Common myeloid progenitor, CD34-positive (primary cell): ENCODE measurements around the gene PARVA.
"Not testable (repeated sequence)": the region's sequence is repeated elsewhere in the genome, so short reads cannot be mapped to it uniquely, and the experiment has no call there.

Source experiments
- CTCF ChIA-PET: fragments of 350-600 bp; sonication (Branson Sonifier 250); formaldehyde crosslinking; loops from one replicate; lab custom pipeline; 2021; ENCODE audit warnings: antibody characterized with exemption; lab: Charles Lee
- POLR2A ChIA-PET: fragments of 350-600 bp; sonication (Branson Sonifier 250); formaldehyde crosslinking; loops from one replicate; lab custom pipeline; 2021; ENCODE audit warnings: antibody characterized with exemption; lab: Charles Lee
- DNase-seq, 3 donors: peaks; one replicate each; pipeline versions ENCODE4 v3.0.0 to v3.0.0-alpha.2; 2013
- H3K27ac ChIP-seq, 2 experiments: 1 replicate in 1 of 2; 2 replicates in 1 of 2; pipeline ENCODE4 v1.7.0; 2013; ENCODE audit warnings: inconsistent platforms in 2 of 2, low read length in 2 of 2, mild to moderate bottlenecking in 2 of 2, low read depth in 1 of 2, moderate library complexity in 1 of 2; ENCODE audit not compliant: severe bottlenecking in 2 of 2, insufficient read depth in 1 of 2, poor library complexity in 1 of 2
- H3K27me3 ChIP-seq, 5 experiments: replicated peaks in 2 of 5; 1 replicate in 3 of 5; 2 replicates in 2 of 5; pipeline versions ENCODE4 v1.6.1 to v1.7.0; 2013; ENCODE audit warnings: low read length in 4 of 5, mild to moderate bottlenecking in 2 of 5, moderate library complexity in 2 of 5, inconsistent platforms in 1 of 5; ENCODE audit not compliant: insufficient read depth in 5 of 5, control insufficient read depth in 4 of 5
- H3K36me3 ChIP-seq, 4 experiments: 1 replicate in 2 of 4; 2 replicates in 2 of 4; pipeline versions ENCODE4 v1.6.1 to v1.7.0; 2013; ENCODE audit warnings: low read length in 3 of 4, control low read depth in 1 of 4, mild to moderate bottlenecking in 1 of 4; ENCODE audit not compliant: control insufficient read depth in 4 of 4, insufficient read depth in 4 of 4
- H3K4me1 ChIP-seq, 4 experiments: 1 replicate in 3 of 4; 2 replicates in 1 of 4; pipeline versions ENCODE4 v1.6.1 to v1.7.1; 2013; ENCODE audit warnings: low read length in 3 of 4, mild to moderate bottlenecking in 3 of 4, control low read depth in 1 of 4, inconsistent platforms in 1 of 4, moderate library complexity in 1 of 4; ENCODE audit not compliant: control insufficient read depth in 4 of 4, insufficient read depth in 4 of 4; ENCODE audit errors: control extremely low read depth in 1 of 4
- H3K4me3 ChIP-seq, 7 experiments: 1 replicate in 4 of 7; 2 replicates in 3 of 7; pipeline versions ENCODE4 v1.5.1 to v1.7.0; 2013; ENCODE audit warnings: mild to moderate bottlenecking in 7 of 7, low read length in 6 of 7, moderate library complexity in 6 of 7, inconsistent platforms in 2 of 7, low read depth in 2 of 7, control low read depth in 1 of 7; ENCODE audit not compliant: insufficient read depth in 4 of 7, control insufficient read depth in 1 of 7; ENCODE audit errors: extremely low read depth in 1 of 7
- H3K9me3 ChIP-seq, 5 experiments: 1 replicate in 4 of 5; 2 replicates in 1 of 5; pipeline versions ENCODE4 v1.6.1 to v1.7.1; 2013; ENCODE audit warnings: low read length in 4 of 5, mild to moderate bottlenecking in 2 of 5, inconsistent platforms in 1 of 5, low read depth in 1 of 5, moderate library complexity in 1 of 5; ENCODE audit not compliant: control insufficient read depth in 4 of 5, insufficient read depth in 2 of 5; ENCODE audit errors: control extremely low read depth in 1 of 5
- WGBS: methylation state at CpG from one replicate; pipeline ENCODE4 v1.1.5; 2013; ENCODE audit not compliant: insufficient coverage; 5-methylcytosine and 5-hydroxymethylcytosine counted together

Gene PARVA

GRCh38 chr11:12517306-12517705 is 139.9 kb downstream of the PARVA start:
- Histone ChIP-seq H3K4me1 (no peaks in the 10 kb centered on the region), H3K36me3 (no peaks in the 10 kb centered on the region), H3K27me3 (peaks cover 0 to 26% (median 4%) of the 10 kb centered on the region in 5 experiments), H3K9me3 (no peaks in the 10 kb centered on the region), H3K27ac (no peak overlapping the region), H3K4me3 (no peak overlapping the region)
- CTCF ChIA-PET = no interaction called here
- WGBS = 85% methylated on average over 3 of the region's 4 CpGs
- DNase-seq = no peak
- POLR2A ChIA-PET = no interaction called here

GRCh38 chr11:12517741-12518140 is 140.4 kb downstream of the PARVA start:
- CTCF ChIA-PET = no interaction called here
- 86% methylated on average over 4 of the region's 4 CpGs for WGBS

GRCh38 chr11:12518606-12519385 is 141.4 kb downstream of the PARVA start:
- Histone ChIP-seq H3K27ac (no peak overlapping the region), H3K9me3 (no peaks in the 10 kb centered on the region), H3K36me3 (no peaks in the 10 kb centered on the region), H3K27me3 (peaks cover 0 to 23% (median 4%) of the 10 kb centered on the region in 5 experiments), H3K4me1 (no peaks in the 10 kb centered on the region), H3K4me3 (no peak overlapping the region)
- ChIA-PET POLR2A (no interaction called here), CTCF (no interaction called here)
- WGBS = 92% methylated on average over 12 of the region's 15 CpGs
- DNase-seq = no peak

More at GRCh38 chr11:12517741-12518140, 140.4 kb downstream of the PARVA start:
- no peaks in the 10 kb centered on the region for H3K9me3 ChIP-seq
- no peaks in the 10 kb centered on the region for H3K4me1 ChIP-seq
- H3K27ac ChIP-seq = no peak overlapping the region
- no peak overlapping the region for H3K4me3 ChIP-seq
- no peak for DNase-seq
- POLR2A ChIA-PET = no interaction called here
- H3K36me3 ChIP-seq = no peaks in the 10 kb centered on the region
- peaks cover 0 to 26% (median 4%) of the 10 kb centered on the region in 5 experiments for H3K27me3 ChIP-seq

DNA sequence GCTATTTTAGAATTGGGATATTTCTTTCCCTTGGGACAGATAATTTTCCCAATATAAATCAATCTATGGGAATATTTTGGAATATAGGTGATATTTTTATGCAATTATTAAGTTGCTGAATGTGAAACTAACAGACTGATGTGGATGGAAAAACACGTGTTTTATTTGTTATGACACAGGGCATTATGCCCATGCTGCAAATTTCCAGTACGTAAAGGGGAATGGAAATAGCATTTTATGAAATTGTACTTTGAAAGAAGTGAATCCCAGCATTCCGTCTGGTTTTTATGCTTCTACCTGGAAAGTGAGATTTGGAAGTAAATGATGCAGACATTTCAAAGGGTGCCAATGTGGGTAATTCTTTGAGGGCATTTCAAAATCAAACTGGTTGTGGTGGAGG is 142.7 kb downstream of the PARVA start:
- H3K4me1 ChIP-seq = no peaks in the 10 kb centered on the region
- DNase-seq = no peak
- 96% methylated on average over 3 of the region's 3 CpGs for WGBS
- ChIA-PET POLR2A (no interaction called here), CTCF (no interaction called here)
- H3K4me3 ChIP-seq = no peak overlapping the region
- H3K27me3 ChIP-seq = peaks cover 0 to 23% (median 4%) of the 10 kb centered on the region in 5 experiments
- H3K9me3 ChIP-seq = no peaks in the 10 kb centered on the region
- H3K27ac ChIP-seq = no peak overlapping the region
- H3K36me3 ChIP-seq = no peaks in the 10 kb centered on the region

- POLR2A ChIA-PET, H3K9me3 ChIP-seq, CTCF ChIA-PET, H3K27ac ChIP-seq, DNase-seq, H3K4me3 ChIP-seq, H3K4me1 ChIP-seq, H3K36me3 ChIP-seq: not testable (repeated sequence)
- WGBS = 86% methylated on average over 5 of the region's 6 CpGs
- peaks cover 0 to 23% (median 4%) of the 10 kb centered on the region in 5 experiments for H3K27me3 ChIP-seq
These were observed 143.2 kb downstream of the PARVA start for GRCh38 chr11:12520576-12520975.

DNA sequence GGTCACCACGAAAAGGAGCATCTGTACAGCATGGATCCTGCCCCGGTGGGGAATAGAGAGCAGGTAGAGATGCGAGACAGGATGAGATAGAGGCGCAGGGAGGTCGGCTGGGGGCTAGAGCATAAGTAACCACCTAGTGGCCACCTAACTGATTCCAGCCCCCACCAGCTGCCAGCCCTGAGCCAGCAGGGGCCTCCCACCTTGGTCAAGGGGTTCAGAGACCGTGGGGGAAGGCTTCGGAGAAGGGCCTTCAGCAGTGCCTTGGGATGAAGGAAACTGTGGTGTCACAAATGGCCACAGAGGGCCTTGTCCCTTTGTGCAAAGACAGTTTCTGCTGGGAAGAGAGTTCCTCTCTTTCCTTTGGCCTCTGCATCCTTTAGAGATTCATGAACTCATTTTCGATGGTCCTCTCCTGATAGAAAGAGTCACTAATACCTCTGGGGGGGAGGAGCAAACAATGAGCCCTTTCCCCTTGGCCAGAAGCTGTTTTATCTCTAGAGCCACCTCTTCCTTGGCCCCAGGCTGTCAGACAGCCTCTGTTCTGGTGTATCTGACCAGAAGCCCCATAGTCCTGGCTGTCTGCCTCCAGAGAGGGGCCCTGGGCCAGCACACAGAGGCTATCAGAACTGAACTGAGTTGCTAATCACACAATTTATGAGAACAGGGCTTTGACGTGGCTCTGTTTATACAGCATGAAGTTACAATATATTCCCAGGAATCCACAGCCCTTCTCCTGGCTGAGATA is 146.0 kb downstream of the PARVA start:
- peaks cover 0 to 14% (median under 1%) of the 10 kb centered on the region in 5 experiments for H3K27me3 ChIP-seq
- H3K36me3 ChIP-seq = no peaks in the 10 kb centered on the region
- H3K9me3 ChIP-seq = no peaks in the 10 kb centered on the region
- CTCF ChIA-PET = no interaction called here
- H3K4me1 ChIP-seq = no peaks in the 10 kb centered on the region
- no peak overlapping the region for H3K4me3 ChIP-seq
- H3K27ac ChIP-seq = no peak overlapping the region
- DNase-seq = no peak
- POLR2A ChIA-PET = no interaction called here
- 93% methylated on average over 8 of the region's 9 CpGs for WGBS

DNA sequence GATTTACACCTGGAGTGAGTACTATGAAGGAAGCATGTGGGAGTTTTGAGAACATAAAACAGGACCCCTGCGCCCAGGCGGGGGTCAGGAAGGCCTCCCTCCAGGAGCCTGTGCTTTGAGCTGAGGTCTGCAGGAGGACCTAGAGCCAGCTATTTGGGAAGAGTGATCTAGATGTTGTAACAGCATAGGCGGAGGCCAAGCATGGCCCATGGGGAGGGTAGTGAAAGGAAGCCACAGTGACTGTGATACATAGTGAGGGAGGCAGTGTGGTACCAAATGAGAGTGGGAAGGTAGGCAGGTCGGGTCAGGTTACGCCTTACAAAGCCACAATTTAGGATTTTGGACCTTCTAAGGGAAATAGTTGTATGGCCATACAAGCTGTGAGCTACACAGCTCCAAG is 147.5 kb downstream of the PARVA start:
- POLR2A ChIA-PET = no interaction called here

More for the DNA sequence above, 147.5 kb downstream of the PARVA start:
- H3K4me1 ChIP-seq = no peaks in the 10 kb centered on the region
- no peaks in the 10 kb centered on the region for H3K36me3 ChIP-seq
- no peaks in the 10 kb centered on the region for H3K9me3 ChIP-seq
- no peak for DNase-seq
- H3K27ac ChIP-seq = no peak overlapping the region
- WGBS = 80% methylated on average over 5 of the region's 5 CpGs
- H3K27me3 ChIP-seq = peaks cover 0 to 4% (median 2%) of the 10 kb centered on the region in 5 experiments
- no peak overlapping the region for H3K4me3 ChIP-seq
- CTCF ChIA-PET = no interaction called here
